Lower lobe of right lung (tissue), 2 donors: ENCODE data around the gene TOX2. TPM values are rescaled to one million over a fixed set of nuclear protein-coding genes. Genes with fewer than 3 reads are reported as not detected.

ENCODE experiments used
- ATAC-seq, 2 donors: fragments of 200-7000 bp; cut with Tn5 transposase; one replicate each; pipeline ENCODE4 v1.9.1; 2020 to 2022; ENCODE audit warnings: mild to moderate bottlenecking in 2 of 2, moderate library complexity in 2 of 2
- DNase-seq: peaks from one replicate; pipeline ENCODE4 v3.0.0-alpha.2; 2020
- H3K27ac ChIP-seq: fragments of 200-600 bp; one replicate; pipeline ENCODE4 v1.8.0; 2022
- H3K27me3 ChIP-seq: fragments of 200-600 bp; one replicate; pipeline ENCODE4 v1.8.0; 2022; ENCODE audit warnings: low read depth
- H3K36me3 ChIP-seq: fragments of 200-600 bp; one replicate; pipeline ENCODE4 v1.8.0; 2022; ENCODE audit warnings: mild to moderate bottlenecking
- H3K4me1 ChIP-seq: fragments of 200-600 bp; one replicate; pipeline ENCODE4 v1.8.0; 2022
- H3K4me3 ChIP-seq: fragments of 200-600 bp; one replicate; pipeline ENCODE4 v1.8.0; 2022; ENCODE audit warnings: mild to moderate bottlenecking
- H3K9me3 ChIP-seq: fragments of 200-600 bp; one replicate; pipeline ENCODE4 v1.8.0; 2022
- intact Hi-C: fragments of 100-400 bp; cut with DNase I; formaldehyde crosslinking; loops from one replicate; pipeline ENCODE4 v1.11.0; 2022
- total RNA-seq: library from RNA; stranded (reverse); fragmentation: NEBNext Ultra II Directional; extraction: Animal tissue kit (Norgen Biotek cat#: 25700); gene quantifications from one replicate; pipeline ENCODE4 v1.2.1, GENCODE V29; 2021
- TF ChIP-seq, protein P1 (sequence below): fragments of 200-600 bp; IDR thresholded peaks from one replicate; pipeline ENCODE4 v1.8.0; 2022; ENCODE audit warnings: antibody characterized with exemption, mild to moderate bottlenecking
- donor health status: DM: no; HTN: yes; CAD: no; lungs with severe emphysema.

TOX2 gene
- total RNA-seq, 1 donor from 2014 or later: 16.3 TPM

- H3K36me3 ChIP-seq: no peaks in the 10 kb centered on the region
- H3K27me3 ChIP-seq: no peaks in the 10 kb centered on the region
- TF ChIP-seq, protein P1, sequence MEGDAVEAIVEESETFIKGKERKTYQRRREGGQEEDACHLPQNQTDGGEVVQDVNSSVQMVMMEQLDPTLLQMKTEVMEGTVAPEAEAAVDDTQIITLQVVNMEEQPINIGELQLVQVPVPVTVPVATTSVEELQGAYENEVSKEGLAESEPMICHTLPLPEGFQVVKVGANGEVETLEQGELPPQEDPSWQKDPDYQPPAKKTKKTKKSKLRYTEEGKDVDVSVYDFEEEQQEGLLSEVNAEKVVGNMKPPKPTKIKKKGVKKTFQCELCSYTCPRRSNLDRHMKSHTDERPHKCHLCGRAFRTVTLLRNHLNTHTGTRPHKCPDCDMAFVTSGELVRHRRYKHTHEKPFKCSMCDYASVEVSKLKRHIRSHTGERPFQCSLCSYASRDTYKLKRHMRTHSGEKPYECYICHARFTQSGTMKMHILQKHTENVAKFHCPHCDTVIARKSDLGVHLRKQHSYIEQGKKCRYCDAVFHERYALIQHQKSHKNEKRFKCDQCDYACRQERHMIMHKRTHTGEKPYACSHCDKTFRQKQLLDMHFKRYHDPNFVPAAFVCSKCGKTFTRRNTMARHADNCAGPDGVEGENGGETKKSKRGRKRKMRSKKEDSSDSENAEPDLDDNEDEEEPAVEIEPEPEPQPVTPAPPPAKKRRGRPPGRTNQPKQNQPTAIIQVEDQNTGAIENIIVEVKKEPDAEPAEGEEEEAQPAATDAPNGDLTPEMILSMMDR: no peak
- peaks cover 6% of the 10 kb centered on the region for H3K4me1 ChIP-seq
- H3K9me3 ChIP-seq: no peaks in the 10 kb centered on the region
- no peak for ATAC-seq
- H3K27ac ChIP-seq: no peak overlapping the region
- intact Hi-C loops: loop anchor here (10.0 kb wide), 1 partner anchor 329 kb away; no protein-coding TSS in a partner anchor
- no peak overlapping the region for H3K4me3 ChIP-seq
- DNase-seq: no peak
These were observed 168.7 kb downstream of the TOX2 start for GRCh38 chr20:44083220-44083933.

GRCh38 chr20:44084439-44084838 is 169.8 kb downstream of the TOX2 start:
- intact Hi-C loops: loop anchor here (10.0 kb wide), 1 partner anchor 330 kb away; no protein-coding TSS in a partner anchor

GRCh38 chr20:44084891-44085290 is 170.2 kb downstream of the TOX2 start:
- no peaks in the 10 kb centered on the region for H3K9me3 ChIP-seq
- no peak for ATAC-seq
- DNase-seq: no peak
- no peaks in the 10 kb centered on the region for H3K36me3 ChIP-seq
- no peaks in the 10 kb centered on the region for H3K27me3 ChIP-seq
- H3K27ac ChIP-seq: no peak overlapping the region
- peaks cover 6% of the 10 kb centered on the region for H3K4me1 ChIP-seq
- TF ChIP-seq, protein P1: no peak
- H3K4me3 ChIP-seq: no peak overlapping the region
- intact Hi-C loops: loop anchor here (10.0 kb wide), 1 partner anchor 330 kb away; no protein-coding TSS in a partner anchor

More at GRCh38 chr20:44084439-44084838, 169.8 kb downstream of the TOX2 start:
- TF ChIP-seq, protein P1: no peak
- H3K9me3 ChIP-seq: no peaks in the 10 kb centered on the region
- H3K4me3 ChIP-seq: no peak overlapping the region
- DNase-seq (no peak), ATAC-seq (no peak)
- no peaks in the 10 kb centered on the region for H3K27me3 ChIP-seq
- peaks cover 6% of the 10 kb centered on the region for H3K4me1 ChIP-seq
- no peak overlapping the region for H3K27ac ChIP-seq
- H3K36me3 ChIP-seq: no peaks in the 10 kb centered on the region

DNA sequence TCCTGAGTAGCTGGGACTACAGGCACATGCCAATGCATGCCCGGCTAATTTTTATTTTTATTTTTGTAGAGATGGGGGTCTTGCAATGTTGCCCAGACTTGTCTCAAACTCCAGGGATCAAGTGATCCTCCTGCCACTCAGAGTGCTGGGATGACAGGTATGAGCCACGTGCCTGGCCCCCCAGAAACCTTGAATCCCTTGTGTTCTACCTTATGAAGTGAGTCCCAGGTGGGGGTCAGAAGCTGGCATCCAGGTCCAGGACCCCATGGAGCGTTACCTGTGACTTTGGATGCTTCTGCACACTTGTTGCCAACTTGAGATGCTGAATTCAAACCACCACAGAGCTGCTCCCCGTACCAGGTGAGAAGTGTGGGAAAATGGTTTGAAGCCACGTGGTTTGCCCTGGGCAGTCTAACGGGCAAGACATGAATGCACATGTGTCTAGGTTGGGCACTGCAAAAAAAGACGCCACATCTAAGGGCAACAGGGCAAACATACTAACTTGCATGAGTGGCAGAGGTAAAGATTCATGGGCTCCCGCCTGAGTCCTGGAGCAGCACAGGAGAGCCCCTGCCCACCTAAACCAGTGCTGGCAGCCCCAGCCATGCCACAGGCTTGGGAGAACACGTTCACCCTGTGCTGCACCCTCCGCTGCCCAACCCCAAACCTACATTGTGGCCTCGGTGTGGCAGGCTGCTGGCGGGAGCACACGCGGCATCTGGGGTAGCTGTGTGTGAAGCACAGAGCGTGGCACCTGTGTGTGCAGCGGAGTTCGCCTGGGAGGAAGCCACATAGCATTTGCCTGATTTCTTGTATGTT is 171.2 kb downstream of the TOX2 start:
- Histone ChIP-seq H3K27ac (no peak overlapping the region), H3K4me1 (no peaks in the 10 kb centered on the region), H3K27me3 (no peaks in the 10 kb centered on the region), H3K36me3 (no peaks in the 10 kb centered on the region), H3K4me3 (no peak overlapping the region), H3K9me3 (no peaks in the 10 kb centered on the region)
- TF ChIP-seq, protein P1: no peak
- intact Hi-C loops: loop anchor here (10.0 kb wide), 1 partner anchor 331 kb away; no protein-coding TSS in a partner anchor
- DNase-seq: no peak
- no peak for ATAC-seq

DNA sequence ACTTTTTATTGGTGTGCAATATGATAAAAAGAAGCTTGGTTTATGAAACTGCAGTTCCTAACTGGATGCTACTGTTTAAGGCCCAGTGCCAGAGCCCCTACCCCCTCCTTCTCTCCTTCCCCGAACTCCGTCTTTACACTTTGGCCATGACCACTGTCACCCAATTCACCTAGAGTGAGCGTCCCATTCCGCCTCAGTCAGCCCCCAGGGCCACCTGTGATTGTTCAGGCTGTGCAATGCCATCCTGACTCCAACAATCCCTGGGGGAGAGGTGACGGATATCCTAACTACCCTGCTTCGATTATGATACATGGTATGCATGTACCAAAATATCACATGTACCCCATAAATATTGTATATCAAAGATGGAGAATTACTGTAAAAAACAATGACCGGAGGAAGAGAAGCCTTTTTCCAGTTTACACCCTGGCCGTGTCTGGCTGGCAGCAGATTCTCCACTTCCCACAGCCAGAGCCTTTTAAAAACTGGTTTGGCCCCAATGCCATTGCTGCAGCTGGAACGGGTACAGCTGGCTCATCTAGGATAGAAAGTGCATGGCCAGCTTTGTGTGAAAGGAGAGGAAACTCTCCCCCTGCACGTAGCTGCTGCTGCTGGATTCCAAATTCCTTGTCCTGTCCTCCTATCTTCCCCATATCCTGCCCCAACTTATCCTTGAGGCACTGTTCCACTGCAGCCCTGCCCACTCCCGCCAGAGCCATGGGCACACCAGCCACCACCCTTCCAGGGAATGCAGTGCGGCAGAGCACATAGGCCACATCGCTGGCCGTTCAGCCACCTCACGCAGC is 172.6 kb downstream of the TOX2 start:
- DNase-seq (no peak), ATAC-seq (no peak)
- Histone ChIP-seq H3K4me3 (no peak overlapping the region), H3K9me3 (no peaks in the 10 kb centered on the region), H3K36me3 (no peaks in the 10 kb centered on the region), H3K27me3 (no peaks in the 10 kb centered on the region), H3K4me1 (no peaks in the 10 kb centered on the region), H3K27ac (no peak overlapping the region)
- TF ChIP-seq, protein P1: no peak
- intact Hi-C loops: loop anchor here (10.0 kb wide), 1 partner anchor 332 kb away; no protein-coding TSS in a partner anchor
